GM23338 (cell line): ENCODE results near the gene BNC2. TPM values are rescaled to one million over a fixed set of nuclear protein-coding genes. Genes with fewer than 3 reads are reported as not detected.

Source experiments
- ATAC-seq: fragments of 200-7000 bp; cut with Tn5 transposase; 3 replicates; pipeline ENCODE4 v1.9.1; 2020
- DNase-seq: peaks from one replicate; pipeline ENCODE4 v3.0.0-alpha.2; 2015; ENCODE audit warnings: low spot score
- H2AFZ ChIP-seq: fragments of 200-600 bp; sonication (generic); 2 replicates; pipeline ENCODE4 v1.8.0; 2016; ENCODE audit warnings: antibody characterized with exemption, mild to moderate bottlenecking, moderate library complexity
- H3F3A ChIP-seq: fragments of 200-600 bp; sonication (generic); replicated peaks from 2 replicates; pipeline ENCODE4 v1.8.0; 2017; ENCODE audit warnings: antibody characterized with exemption, mixed run types, low read depth
- H3K27ac ChIP-seq: fragments of 200-600 bp; sonication (generic); 2 replicates; pipeline ENCODE4 v1.6.1; 2016; ENCODE audit warnings: low read depth
- H3K27me3 ChIP-seq: fragments of 200-600 bp; sonication (generic); 2 replicates; pipeline ENCODE4 v1.8.0; 2016; ENCODE audit warnings: mild to moderate bottlenecking, mixed run types, moderate library complexity; ENCODE audit not compliant: insufficient read depth
- H3K36me3 ChIP-seq: fragments of 200-600 bp; sonication (generic); 2 replicates; pipeline ENCODE4 v1.8.0; 2016; ENCODE audit warnings: mild to moderate bottlenecking; ENCODE audit not compliant: insufficient read depth
- H3K4me1 ChIP-seq: fragments of 200-600 bp; sonication (generic); 2 replicates; pipeline ENCODE4 v1.8.0; 2016; ENCODE audit warnings: mild to moderate bottlenecking, moderate library complexity; ENCODE audit not compliant: insufficient read depth
- H3K4me2 ChIP-seq: fragments of 200-600 bp; sonication (generic); 2 replicates; pipeline ENCODE4 v1.7.1; 2017; ENCODE audit warnings: mixed run types
- H3K4me3 ChIP-seq: fragments of 200-600 bp; sonication (generic); 2 replicates; pipeline ENCODE4 v1.6.1; 2016; ENCODE audit warnings: mixed run types
- H3K79me2 ChIP-seq: fragments of 200-600 bp; sonication (generic); replicated peaks from 2 replicates; pipeline ENCODE4 v1.8.0; 2017; ENCODE audit warnings: mild to moderate bottlenecking; ENCODE audit not compliant: insufficient read depth
- H3K9me2 ChIP-seq: fragments of 200-600 bp; sonication (generic); 2 replicates; pipeline ENCODE4 v1.8.0; 2017; ENCODE audit not compliant: insufficient read depth
- H4K20me1 ChIP-seq: fragments of 200-600 bp; sonication (generic); replicated peaks from 2 replicates; pipeline ENCODE4 v1.8.0; 2017; ENCODE audit warnings: mild to moderate bottlenecking; ENCODE audit not compliant: insufficient read depth
- H3K27ac Mint-ChIP-seq: 2 replicates; pipeline ENCODE4 v1.8.0; 2020; ENCODE audit warnings: inconsistent platforms, mild to moderate bottlenecking, moderate library complexity, mixed read lengths
- H3K27me3 Mint-ChIP-seq: 3 replicates; pipeline ENCODE4 v1.8.0; 2022; ENCODE audit warnings: low read depth, mild to moderate bottlenecking, moderate library complexity, mixed read lengths, inconsistent platforms; ENCODE audit not compliant: insufficient read depth, poor library complexity
- H3K36me3 Mint-ChIP-seq: 3 replicates; pipeline ENCODE4 v1.8.0; 2021; ENCODE audit warnings: low read depth, mild to moderate bottlenecking, inconsistent platforms, moderate library complexity, mixed read lengths
- H3K4me1 Mint-ChIP-seq: 3 replicates; pipeline ENCODE4 v1.8.0; 2020; ENCODE audit warnings: mild to moderate bottlenecking, inconsistent platforms, mixed read lengths
- H3K4me3 Mint-ChIP-seq: 3 replicates; pipeline ENCODE4 v1.8.0; 2021; ENCODE audit warnings: moderate library complexity, mild to moderate bottlenecking, inconsistent platforms, mixed read lengths
- H3K9me3 Mint-ChIP-seq: 3 replicates; pipeline ENCODE4 v1.8.0; 2020; ENCODE audit warnings: moderate library complexity, mild to moderate bottlenecking, inconsistent platforms, mixed read lengths
- CREB1 ChIP-seq: fragments of 250-450 bp; sonication (Bioruptor Pico); IDR thresholded peaks from 2 replicates; pipeline ENCODE4 v1.5.0; 2020; ENCODE audit warnings: low read depth, mild to moderate bottlenecking, moderate library complexity
- EZH2 ChIP-seq: fragments of 200-600 bp; sonication (generic); IDR thresholded peaks from one replicate; pipeline ENCODE4 v1.8.0; 2017; ENCODE audit warnings: antibody characterized with exemption, mild to moderate bottlenecking, low read depth; ENCODE audit not compliant: unreplicated experiment
- EZH2phosphoT487 ChIP-seq: fragments of 200-600 bp; sonication (generic); IDR thresholded peaks from one replicate; pipeline ENCODE4 v1.8.1; 2018; ENCODE audit warnings: antibody characterized with exemption; ENCODE audit not compliant: unreplicated experiment
- JUNB ChIP-seq: IDR thresholded peaks from one replicate; pipeline ENCODE4 v1.6.1; 2016; ENCODE audit warnings: antibody characterized with exemption; ENCODE audit not compliant: unreplicated experiment
- NANOG ChIP-seq: IDR thresholded peaks from 2 replicates; pipeline ENCODE4 v1.6.1; 2016; ENCODE audit warnings: antibody characterized with exemption, borderline replicate concordance
- POLR2AphosphoS5 ChIP-seq: IDR thresholded peaks from 2 replicates; pipeline ENCODE4 v1.6.1; 2016; ENCODE audit warnings: antibody characterized with exemption, low read depth
- STAT1 ChIP-seq: IDR thresholded peaks from one replicate; pipeline ENCODE4 v1.6.1; 2016; ENCODE audit warnings: antibody characterized with exemption; ENCODE audit not compliant: unreplicated experiment
- ZNF114 ChIP-seq: fragments of 250-450 bp; sonication (Bioruptor Pico); IDR thresholded peaks from 2 replicates; pipeline ENCODE4 v1.5.0; 2020; ENCODE audit warnings: mild to moderate bottlenecking, moderate library complexity
- ZNF331 ChIP-seq: fragments of 250-450 bp; sonication (Bioruptor Pico); IDR thresholded peaks from 2 replicates; pipeline ENCODE4 v1.5.0; 2020; ENCODE audit warnings: low read depth, mild to moderate bottlenecking, moderate library complexity
- polyA plus RNA-seq: library from polyadenylated mRNA; unstranded; fragments of >200 nt; fragmentation: Nextera tagmentation; extraction: Ambion mirVana; gene quantifications from 2 replicates; pipeline ENCODE4 v1.2.1, GENCODE V29; 2016
- total RNA-seq: library from RNA; depleted of rRNA; stranded (reverse); fragments of >200 nt; shearing (Covaris generic); gene quantifications from 2 replicates; pipeline ENCODE4 v1.2.3, GENCODE V29; 2014
- TF ChIP-seq, protein P1 (sequence below), 2 experiments: fragments of 200-600 bp in 1 of 2; sonication (generic) in 1 of 2; conservative IDR thresholded peaks; 2 replicates each; pipeline versions ENCODE4 v1.5.1 to v1.6.1; 2016 to 2017; ENCODE audit warnings: antibody characterized with exemption in 2 of 2, low read depth in 2 of 2, mild to moderate bottlenecking in 2 of 2, moderate library complexity in 1 of 2
- TF ChIP-seq, protein P2 (sequence below): fragments of 250-450 bp; sonication (Bioruptor Pico); IDR thresholded peaks from 2 replicates; pipeline ENCODE4 v1.5.0; 2020; ENCODE audit warnings: mild to moderate bottlenecking, moderate library complexity
- TF ChIP-seq, protein P3 (sequence below): IDR thresholded peaks from 2 replicates; pipeline ENCODE4 v1.6.1; 2016; ENCODE audit warnings: antibody characterized with exemption
- TF ChIP-seq, protein P4 (sequence below): IDR thresholded peaks from one replicate; pipeline ENCODE4 v1.6.1; 2018; ENCODE audit warnings: antibody characterized with exemption; ENCODE audit not compliant: unreplicated experiment

BNC2 gene
- total and polyA plus RNA-seq, 2 experiments from 2014 or later = 12.7 to 13.2 TPM

DNA sequence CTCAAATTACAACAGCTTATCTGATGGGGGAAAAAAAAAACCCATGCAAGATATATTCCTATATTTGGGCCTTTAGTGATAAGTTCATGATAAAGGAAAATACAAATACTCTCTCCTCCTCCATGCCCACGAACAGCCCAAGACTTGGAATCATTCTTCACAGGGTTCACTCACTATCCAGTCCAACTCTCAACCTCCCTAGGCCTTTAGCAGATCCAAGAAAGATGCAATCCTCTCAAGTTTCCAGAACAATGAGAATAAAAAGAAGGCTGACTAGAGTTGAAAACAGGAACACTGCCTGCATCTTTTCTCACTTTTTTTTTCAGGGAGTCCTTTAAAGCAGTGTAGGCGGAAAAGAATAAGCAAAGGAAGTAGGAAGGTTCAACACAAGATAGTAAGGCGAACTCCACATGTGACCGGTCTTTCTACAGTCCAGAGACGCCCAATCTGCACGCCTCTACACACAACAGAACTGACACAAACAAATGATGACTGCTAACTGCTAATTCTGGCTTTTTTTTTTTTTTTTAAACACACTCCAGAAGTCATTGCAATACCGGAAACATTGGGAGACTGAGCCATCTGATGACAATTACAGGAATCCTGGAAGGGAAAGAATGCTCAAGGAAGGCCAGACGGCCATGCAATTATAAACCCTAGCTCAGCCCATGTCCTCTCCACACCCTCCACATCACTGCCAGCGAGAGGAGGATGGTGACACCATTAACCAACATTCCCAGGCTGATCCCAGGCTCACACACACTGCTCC, 75.4 kb downstream of the BNC2 start:
- peaks cover 94% of the 10 kb centered on the region for H3K79me2 ChIP-seq
- ATAC-seq = peak; percentile 45

More for the DNA sequence above, 75.4 kb downstream of the BNC2 start:
- no peak overlapping the region for H3K4me3 Mint-ChIP-seq
- Histone ChIP-seq H2AFZ (no peak overlapping the region), H3K27ac (no peak overlapping the region), H4K20me1 (no peaks in the 10 kb centered on the region), H3F3A (no peaks in the 10 kb centered on the region), H3K9me2 (no peaks in the 10 kb centered on the region), H3K4me3 (no peak overlapping the region), H3K4me2 (no peak overlapping the region), H3K4me1 (peaks cover 41% of the 10 kb centered on the region), H3K27me3 (no peaks in the 10 kb centered on the region), H3K36me3 (no peaks in the 10 kb centered on the region)
- no peak for DNase-seq
- no peaks in the 10 kb centered on the region for H3K9me3 Mint-ChIP-seq
- H3K4me1 Mint-ChIP-seq = peaks cover 58% of the 10 kb centered on the region
- peaks cover 2% of the 10 kb centered on the region for H3K27me3 Mint-ChIP-seq
- TF ChIP-seq CREB1 = no peak
- no peak for TF ChIP-seq EZH2phosphoT487
- no peak for TF ChIP-seq STAT1
- no peak for TF ChIP-seq JUNB
- TF ChIP-seq, protein P1, sequence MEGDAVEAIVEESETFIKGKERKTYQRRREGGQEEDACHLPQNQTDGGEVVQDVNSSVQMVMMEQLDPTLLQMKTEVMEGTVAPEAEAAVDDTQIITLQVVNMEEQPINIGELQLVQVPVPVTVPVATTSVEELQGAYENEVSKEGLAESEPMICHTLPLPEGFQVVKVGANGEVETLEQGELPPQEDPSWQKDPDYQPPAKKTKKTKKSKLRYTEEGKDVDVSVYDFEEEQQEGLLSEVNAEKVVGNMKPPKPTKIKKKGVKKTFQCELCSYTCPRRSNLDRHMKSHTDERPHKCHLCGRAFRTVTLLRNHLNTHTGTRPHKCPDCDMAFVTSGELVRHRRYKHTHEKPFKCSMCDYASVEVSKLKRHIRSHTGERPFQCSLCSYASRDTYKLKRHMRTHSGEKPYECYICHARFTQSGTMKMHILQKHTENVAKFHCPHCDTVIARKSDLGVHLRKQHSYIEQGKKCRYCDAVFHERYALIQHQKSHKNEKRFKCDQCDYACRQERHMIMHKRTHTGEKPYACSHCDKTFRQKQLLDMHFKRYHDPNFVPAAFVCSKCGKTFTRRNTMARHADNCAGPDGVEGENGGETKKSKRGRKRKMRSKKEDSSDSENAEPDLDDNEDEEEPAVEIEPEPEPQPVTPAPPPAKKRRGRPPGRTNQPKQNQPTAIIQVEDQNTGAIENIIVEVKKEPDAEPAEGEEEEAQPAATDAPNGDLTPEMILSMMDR (conservative IDR thresholded peaks at IDR 0.05; ENCODE audit: low read depth in 2 of 2) = no peak
- TF ChIP-seq, protein P2, sequence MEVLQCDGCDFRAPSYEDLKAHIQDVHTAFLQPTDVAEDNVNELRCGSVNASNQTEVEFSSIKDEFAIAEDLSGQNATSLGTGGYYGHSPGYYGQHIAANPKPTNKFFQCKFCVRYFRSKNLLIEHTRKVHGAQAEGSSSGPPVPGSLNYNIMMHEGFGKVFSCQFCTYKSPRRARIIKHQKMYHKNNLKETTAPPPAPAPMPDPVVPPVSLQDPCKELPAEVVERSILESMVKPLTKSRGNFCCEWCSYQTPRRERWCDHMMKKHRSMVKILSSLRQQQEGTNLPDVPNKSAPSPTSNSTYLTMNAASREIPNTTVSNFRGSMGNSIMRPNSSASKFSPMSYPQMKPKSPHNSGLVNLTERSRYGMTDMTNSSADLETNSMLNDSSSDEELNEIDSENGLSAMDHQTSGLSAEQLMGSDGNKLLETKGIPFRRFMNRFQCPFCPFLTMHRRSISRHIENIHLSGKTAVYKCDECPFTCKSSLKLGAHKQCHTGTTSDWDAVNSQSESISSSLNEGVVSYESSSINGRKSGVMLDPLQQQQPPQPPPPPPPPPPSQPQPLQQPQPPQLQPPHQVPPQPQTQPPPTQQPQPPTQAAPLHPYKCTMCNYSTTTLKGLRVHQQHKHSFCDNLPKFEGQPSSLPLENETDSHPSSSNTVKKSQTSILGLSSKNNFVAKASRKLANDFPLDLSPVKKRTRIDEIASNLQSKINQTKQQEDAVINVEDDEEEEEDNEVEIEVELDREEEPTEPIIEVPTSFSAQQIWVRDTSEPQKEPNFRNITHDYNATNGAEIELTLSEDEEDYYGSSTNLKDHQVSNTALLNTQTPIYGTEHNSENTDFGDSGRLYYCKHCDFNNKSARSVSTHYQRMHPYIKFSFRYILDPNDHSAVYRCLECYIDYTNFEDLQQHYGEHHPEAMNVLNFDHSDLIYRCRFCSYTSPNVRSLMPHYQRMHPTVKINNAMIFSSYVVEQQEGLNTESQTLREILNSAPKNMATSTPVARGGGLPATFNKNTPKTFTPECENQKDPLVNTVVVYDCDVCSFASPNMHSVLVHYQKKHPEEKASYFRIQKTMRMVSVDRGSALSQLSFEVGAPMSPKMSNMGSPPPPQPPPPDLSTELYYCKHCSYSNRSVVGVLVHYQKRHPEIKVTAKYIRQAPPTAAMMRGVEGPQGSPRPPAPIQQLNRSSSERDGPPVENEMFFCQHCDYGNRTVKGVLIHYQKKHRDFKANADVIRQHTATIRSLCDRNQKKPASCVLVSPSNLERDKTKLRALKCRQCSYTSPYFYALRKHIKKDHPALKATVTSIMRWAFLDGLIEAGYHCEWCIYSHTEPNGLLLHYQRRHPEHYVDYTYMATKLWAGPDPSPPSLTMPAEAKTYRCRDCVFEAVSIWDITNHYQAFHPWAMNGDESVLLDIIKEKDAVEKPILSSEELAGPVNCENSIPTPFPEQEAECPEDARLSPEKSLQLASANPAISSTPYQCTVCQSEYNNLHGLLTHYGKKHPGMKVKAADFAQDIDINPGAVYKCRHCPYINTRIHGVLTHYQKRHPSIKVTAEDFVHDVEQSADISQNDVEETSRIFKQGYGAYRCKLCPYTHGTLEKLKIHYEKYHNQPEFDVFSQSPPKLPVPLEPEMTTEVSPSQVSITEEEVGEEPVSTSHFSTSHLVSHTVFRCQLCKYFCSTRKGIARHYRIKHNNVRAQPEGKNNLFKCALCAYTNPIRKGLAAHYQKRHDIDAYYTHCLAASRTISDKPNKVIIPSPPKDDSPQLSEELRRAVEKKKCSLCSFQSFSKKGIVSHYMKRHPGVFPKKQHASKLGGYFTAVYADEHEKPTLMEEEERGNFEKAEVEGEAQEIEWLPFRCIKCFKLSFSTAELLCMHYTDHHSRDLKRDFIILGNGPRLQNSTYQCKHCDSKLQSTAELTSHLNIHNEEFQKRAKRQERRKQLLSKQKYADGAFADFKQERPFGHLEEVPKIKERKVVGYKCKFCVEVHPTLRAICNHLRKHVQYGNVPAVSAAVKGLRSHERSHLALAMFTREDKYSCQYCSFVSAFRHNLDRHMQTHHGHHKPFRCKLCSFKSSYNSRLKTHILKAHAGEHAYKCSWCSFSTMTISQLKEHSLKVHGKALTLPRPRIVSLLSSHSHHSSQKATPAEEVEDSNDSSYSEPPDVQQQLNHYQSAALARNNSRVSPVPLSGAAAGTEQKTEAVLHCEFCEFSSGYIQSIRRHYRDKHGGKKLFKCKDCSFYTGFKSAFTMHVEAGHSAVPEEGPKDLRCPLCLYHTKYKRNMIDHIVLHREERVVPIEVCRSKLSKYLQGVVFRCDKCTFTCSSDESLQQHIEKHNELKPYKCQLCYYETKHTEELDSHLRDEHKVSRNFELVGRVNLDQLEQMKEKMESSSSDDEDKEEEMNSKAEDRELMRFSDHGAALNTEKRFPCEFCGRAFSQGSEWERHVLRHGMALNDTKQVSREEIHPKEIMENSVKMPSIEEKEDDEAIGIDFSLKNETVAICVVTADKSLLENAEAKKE = no peak
- TF ChIP-seq ZNF331 (CRISPR knock-in tag) = no peak
- no peak for TF ChIP-seq ZNF114
- TF ChIP-seq EZH2 = no peak
- TF ChIP-seq NANOG = no peak
- TF ChIP-seq POLR2AphosphoS5 = no peak
- TF ChIP-seq, protein P3, sequence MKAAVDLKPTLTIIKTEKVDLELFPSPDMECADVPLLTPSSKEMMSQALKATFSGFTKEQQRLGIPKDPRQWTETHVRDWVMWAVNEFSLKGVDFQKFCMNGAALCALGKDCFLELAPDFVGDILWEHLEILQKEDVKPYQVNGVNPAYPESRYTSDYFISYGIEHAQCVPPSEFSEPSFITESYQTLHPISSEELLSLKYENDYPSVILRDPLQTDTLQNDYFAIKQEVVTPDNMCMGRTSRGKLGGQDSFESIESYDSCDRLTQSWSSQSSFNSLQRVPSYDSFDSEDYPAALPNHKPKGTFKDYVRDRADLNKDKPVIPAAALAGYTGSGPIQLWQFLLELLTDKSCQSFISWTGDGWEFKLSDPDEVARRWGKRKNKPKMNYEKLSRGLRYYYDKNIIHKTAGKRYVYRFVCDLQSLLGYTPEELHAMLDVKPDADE = no peak
- TF ChIP-seq, protein P4, sequence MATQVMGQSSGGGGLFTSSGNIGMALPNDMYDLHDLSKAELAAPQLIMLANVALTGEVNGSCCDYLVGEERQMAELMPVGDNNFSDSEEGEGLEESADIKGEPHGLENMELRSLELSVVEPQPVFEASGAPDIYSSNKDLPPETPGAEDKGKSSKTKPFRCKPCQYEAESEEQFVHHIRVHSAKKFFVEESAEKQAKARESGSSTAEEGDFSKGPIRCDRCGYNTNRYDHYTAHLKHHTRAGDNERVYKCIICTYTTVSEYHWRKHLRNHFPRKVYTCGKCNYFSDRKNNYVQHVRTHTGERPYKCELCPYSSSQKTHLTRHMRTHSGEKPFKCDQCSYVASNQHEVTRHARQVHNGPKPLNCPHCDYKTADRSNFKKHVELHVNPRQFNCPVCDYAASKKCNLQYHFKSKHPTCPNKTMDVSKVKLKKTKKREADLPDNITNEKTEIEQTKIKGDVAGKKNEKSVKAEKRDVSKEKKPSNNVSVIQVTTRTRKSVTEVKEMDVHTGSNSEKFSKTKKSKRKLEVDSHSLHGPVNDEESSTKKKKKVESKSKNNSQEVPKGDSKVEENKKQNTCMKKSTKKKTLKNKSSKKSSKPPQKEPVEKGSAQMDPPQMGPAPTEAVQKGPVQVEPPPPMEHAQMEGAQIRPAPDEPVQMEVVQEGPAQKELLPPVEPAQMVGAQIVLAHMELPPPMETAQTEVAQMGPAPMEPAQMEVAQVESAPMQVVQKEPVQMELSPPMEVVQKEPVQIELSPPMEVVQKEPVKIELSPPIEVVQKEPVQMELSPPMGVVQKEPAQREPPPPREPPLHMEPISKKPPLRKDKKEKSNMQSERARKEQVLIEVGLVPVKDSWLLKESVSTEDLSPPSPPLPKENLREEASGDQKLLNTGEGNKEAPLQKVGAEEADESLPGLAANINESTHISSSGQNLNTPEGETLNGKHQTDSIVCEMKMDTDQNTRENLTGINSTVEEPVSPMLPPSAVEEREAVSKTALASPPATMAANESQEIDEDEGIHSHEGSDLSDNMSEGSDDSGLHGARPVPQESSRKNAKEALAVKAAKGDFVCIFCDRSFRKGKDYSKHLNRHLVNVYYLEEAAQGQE = no peak
- H3K36me3 Mint-ChIP-seq = peaks cover 16% of the 10 kb centered on the region; the same call in 1 of the 3 replicates
- peak overlapping the region; percentile 11; the same call in 1 of the 2 replicates for H3K27ac Mint-ChIP-seq
